Astrocyte of the spinal cord (primary cell): ENCODE data around the gene BMPR1B.

ENCODE experiments used
- DNase-seq: peaks from one replicate; pipeline ENCODE4 v3.0.0; 2011; ENCODE audit warnings: low read depth, low spot score
- H3K4me3 ChIP-seq: 2 replicates; pipeline ENCODE4 v1.5.1; 2011; ENCODE audit warnings: low read depth, mild to moderate bottlenecking, low read length, moderate library complexity
- in situ Hi-C: cut with HindIII; loops from 2 replicates; pipeline ENCODE4 v1.10.0; 2017; ENCODE audit warnings: low sequenced_read_pairs
- TF ChIP-seq, protein P1 (sequence below): IDR thresholded peaks from 2 replicates; pipeline ENCODE4 v1.5.1; 2012; ENCODE audit warnings: low read depth, mild to moderate bottlenecking, low read length, inconsistent platforms

BMPR1B gene

DNA sequence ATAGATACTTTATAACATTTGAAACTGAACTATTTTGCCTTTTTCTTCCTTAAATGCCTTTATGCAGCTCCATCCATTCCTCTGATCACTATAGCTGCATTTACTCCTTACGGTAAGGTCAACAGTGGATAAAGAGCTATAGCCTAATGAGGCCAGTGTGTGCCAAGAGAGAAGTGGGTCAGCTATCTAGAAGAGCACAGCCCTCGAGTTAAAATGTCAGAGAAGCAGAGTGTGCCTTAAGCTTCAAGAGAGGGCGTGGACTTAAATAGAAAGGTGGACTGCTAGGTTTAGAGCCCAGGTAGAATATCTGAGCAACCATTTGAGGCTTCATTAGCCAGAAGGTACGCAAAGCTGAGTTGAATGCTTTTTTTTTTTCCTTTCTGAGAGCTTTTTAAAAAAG, 347.4 kb downstream of the BMPR1B start:
- no peak for DNase-seq
- TF ChIP-seq, protein P1, sequence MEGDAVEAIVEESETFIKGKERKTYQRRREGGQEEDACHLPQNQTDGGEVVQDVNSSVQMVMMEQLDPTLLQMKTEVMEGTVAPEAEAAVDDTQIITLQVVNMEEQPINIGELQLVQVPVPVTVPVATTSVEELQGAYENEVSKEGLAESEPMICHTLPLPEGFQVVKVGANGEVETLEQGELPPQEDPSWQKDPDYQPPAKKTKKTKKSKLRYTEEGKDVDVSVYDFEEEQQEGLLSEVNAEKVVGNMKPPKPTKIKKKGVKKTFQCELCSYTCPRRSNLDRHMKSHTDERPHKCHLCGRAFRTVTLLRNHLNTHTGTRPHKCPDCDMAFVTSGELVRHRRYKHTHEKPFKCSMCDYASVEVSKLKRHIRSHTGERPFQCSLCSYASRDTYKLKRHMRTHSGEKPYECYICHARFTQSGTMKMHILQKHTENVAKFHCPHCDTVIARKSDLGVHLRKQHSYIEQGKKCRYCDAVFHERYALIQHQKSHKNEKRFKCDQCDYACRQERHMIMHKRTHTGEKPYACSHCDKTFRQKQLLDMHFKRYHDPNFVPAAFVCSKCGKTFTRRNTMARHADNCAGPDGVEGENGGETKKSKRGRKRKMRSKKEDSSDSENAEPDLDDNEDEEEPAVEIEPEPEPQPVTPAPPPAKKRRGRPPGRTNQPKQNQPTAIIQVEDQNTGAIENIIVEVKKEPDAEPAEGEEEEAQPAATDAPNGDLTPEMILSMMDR, result no peak
- H3K4me3 ChIP-seq, result no peak overlapping the region
- in situ Hi-C loops, result no loop called here

DNA sequence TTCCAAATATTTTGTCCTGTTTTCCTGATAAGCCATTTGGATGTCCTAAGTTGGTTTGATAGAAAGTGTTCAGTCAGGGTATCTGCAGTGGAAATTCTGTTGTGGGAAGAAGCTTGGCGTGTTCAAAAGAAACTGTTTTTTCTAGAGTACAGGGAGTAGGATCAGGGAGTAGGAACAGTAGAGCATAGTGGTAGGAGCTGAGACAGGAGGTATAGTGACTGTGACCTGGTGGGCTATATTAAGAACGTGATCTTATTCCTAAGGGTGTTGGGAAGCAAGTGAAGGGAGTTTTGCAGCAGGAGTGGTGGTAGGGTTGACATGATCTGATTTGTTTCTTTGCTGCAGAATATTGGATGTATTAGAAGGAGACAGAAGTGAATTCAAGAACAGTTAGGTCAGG, 348.2 kb downstream of the BMPR1B start:
- in situ Hi-C loops, result no loop called here
- no peak overlapping the region for H3K4me3 ChIP-seq
- DNase-seq, result no peak
- TF ChIP-seq, protein P1, result no peak

DNA sequence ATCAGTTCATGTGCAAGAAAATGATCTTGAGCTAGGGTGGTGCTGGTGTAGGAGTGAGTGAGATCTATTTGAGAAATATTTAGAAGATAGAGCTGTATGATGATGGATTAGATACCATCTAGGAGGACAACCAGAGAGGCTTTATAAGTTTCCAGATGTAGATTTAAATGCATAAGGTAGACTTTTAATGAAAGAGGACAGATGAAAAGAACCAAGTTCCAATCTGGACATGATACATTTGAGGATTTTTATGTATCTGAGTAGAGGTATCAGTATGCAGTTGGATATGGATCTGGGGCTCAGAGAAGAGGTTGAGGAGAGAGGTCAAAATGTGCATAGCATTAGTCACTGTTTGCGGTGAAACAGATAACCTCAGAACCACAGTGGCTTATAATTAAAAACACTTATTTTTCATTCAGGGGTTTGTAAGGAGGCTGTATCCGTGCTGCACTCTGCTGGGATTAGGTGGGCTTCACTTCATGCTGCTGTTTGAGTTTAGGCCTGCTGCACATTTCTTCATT, 348.7 kb downstream of the BMPR1B start:
- in situ Hi-C loops, result no loop called here
- peak; percentile 41 for DNase-seq

GRCh38 chr4:95107004-95107403, 349.2 kb downstream of the BMPR1B start:
- no peak overlapping the region for H3K4me3 ChIP-seq
- TF ChIP-seq, protein P1, result no peak
- in situ Hi-C loops, result no loop called here
- DNase-seq, result no peak

More for the DNA sequence above, 348.7 kb downstream of the BMPR1B start:
- TF ChIP-seq, protein P1, result no peak
- no peak overlapping the region for H3K4me3 ChIP-seq

DNA sequence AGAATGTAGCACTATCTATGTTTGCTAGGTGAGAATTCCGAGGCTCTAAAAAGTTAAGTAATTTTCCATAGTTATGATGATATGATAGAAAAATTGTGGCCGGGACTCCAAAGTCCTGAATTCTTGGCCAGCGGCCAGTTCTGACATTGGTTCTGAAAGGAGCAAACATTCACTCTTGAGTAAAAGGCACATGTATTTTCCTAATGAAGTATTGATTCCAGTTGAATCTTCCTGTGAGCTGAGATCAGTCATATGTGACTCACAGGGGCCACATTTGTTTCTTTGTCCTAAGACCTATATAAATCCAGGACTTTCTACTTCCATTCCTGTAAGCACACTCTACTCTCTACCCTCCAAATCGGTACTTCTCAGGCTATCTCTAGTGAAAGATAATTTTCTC, 349.9 kb downstream of the BMPR1B start:
- in situ Hi-C loops, result no loop called here
- no peak overlapping the region for H3K4me3 ChIP-seq
- TF ChIP-seq, protein P1, result no peak
- DNase-seq, result peak; percentile 45

DNA sequence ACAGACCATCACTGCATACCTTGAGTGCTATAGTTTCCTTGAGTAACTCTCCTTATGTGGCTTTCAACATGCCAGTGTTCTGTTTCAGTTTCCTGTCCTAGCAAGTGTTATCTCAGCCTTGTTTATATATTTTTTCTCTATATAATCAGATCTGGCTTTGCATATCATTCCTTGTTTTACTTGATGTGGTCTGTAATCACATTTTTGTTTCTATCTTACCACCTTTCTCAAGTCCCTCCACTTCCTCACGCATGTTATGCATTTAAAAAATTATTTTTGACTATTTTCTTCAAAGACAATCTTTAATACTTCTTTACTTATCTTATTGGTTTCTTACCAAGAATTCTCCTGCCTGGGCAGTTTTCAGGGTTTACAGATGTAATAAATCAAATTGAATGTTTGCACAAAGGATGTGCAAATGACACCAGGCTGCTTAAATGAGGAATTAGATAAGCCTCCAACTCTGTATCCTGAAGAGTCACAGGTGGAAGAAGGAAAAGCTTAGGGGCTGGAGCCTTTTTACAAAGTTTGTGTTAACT, 351.2 kb downstream of the BMPR1B start:
- in situ Hi-C loops, result no loop called here
- no peak overlapping the region for H3K4me3 ChIP-seq
- DNase-seq, result peak; percentile 29
- TF ChIP-seq, protein P1, result no peak
